GM12878 (cell line): Measurements from ENCODE around the gene COMMD1. TPM values are rescaled to one million over a fixed set of nuclear protein-coding genes. Genes with fewer than 3 reads are reported as not detected.

Experiments
- ATAC-seq: fragments of 200-7000 bp; cut with Tn5 transposase; 3 replicates; pipeline ENCODE4 v1.9.1; 2020; ENCODE audit warnings: mild to moderate bottlenecking, moderate library complexity
- BruUV-seq: library from RNA; stranded (reverse); fragments of 400-500 nt; replicated peaks from 2 replicates; lab custom pipeline; 2021; lab: Mats Ljungman, UMichigan
- CTCF ChIA-PET: fragments of 300-600 bp; sonication (Branson Sonifier 250); formaldehyde crosslinking; extraction: SDS; loops from one replicate; lab custom pipeline; 2021; ENCODE audit warnings: inconsistent platforms; lab: Yijun Ruan, JAX
- POLR2A ChIA-PET: fragments of 350-600 bp; formaldehyde crosslinking; extraction: SDS; loops from one replicate; lab custom pipeline; 2021; ENCODE audit warnings: inconsistent platforms; lab: Charles Lee
- RAD21 ChIA-PET: fragments of 300-600 bp; sonication (Branson Sonifier 250); formaldehyde crosslinking; loops from one replicate; lab custom pipeline; 2023; ENCODE audit warnings: antibody characterized with exemption; ENCODE audit not compliant: unreplicated experiment; lab: Charles Lee
- SMC1A ChIA-PET: fragments of 300-600 bp; sonication (Branson Sonifier 250); formaldehyde crosslinking; loops from one replicate; lab custom pipeline; 2023; ENCODE audit not compliant: unreplicated experiment, uncharacterized antibody; lab: Charles Lee
- DNase-seq: peaks from one replicate; pipeline ENCODE4 v3.0.0-alpha.2; 2011; ENCODE audit warnings: low read depth, low spot score
- FAIRE-seq: peaks from 3 replicates; lab custom pipeline; 2011; peaks lifted over from hg19 to GRCh38; lab: Jason Lieb, UNC
- H2AFZ ChIP-seq: 2 replicates; pipeline ENCODE4 v1.6.0; 2011; ENCODE audit warnings: low read depth, low read length, control low read depth; ENCODE audit not compliant: control insufficient read depth
- H3K27ac ChIP-seq: 2 replicates; pipeline ENCODE4 v1.5.1; 2011; ENCODE audit warnings: control low read depth; ENCODE audit not compliant: control insufficient read depth, insufficient read depth
- H3K27me3 ChIP-seq, 2 experiments: replicated peaks in 1 of 2; 2 replicates each; pipeline versions ENCODE4 v1.6.0 to v1.6.1; 2011; ENCODE audit warnings: low read length in 1 of 2; ENCODE audit not compliant: control insufficient read depth in 2 of 2, insufficient read depth in 2 of 2
- H3K36me3 ChIP-seq, 2 experiments: 2 replicates each; pipeline ENCODE4 v1.5.1; 2011; ENCODE audit warnings: low read length in 1 of 2; ENCODE audit not compliant: control insufficient read depth in 2 of 2, insufficient read depth in 2 of 2
- H3K4me1 ChIP-seq: 2 replicates; pipeline ENCODE4 v1.6.1; 2011; ENCODE audit warnings: mild to moderate bottlenecking, low read length, moderate library complexity, mixed read lengths; ENCODE audit not compliant: control insufficient read depth, insufficient read depth
- H3K4me2 ChIP-seq: 2 replicates; pipeline ENCODE4 v1.6.0; 2011; ENCODE audit warnings: control low read depth; ENCODE audit not compliant: control insufficient read depth, insufficient read depth
- H3K4me3 ChIP-seq: fragments of 200-600 bp; sonication (generic); 2 replicates; pipeline ENCODE4 v1.5.1; 2016
- H3K79me2 ChIP-seq: 2 replicates; pipeline ENCODE4 v1.6.0; 2011; ENCODE audit warnings: low read length; ENCODE audit not compliant: control insufficient read depth, insufficient read depth
- H3K9ac ChIP-seq: 2 replicates; pipeline ENCODE4 v1.8.0; 2011; ENCODE audit warnings: low read length, control low read depth, mixed read lengths; ENCODE audit not compliant: control insufficient read depth, insufficient read depth
- H3K9me3 ChIP-seq: replicated peaks from 3 replicates; pipeline ENCODE4 v1.5.1; 2011; ENCODE audit warnings: mild to moderate bottlenecking, low read length; ENCODE audit not compliant: control insufficient read depth, insufficient read depth
- H4K20me1 ChIP-seq: 2 replicates; pipeline ENCODE4 v1.6.0; 2011; ENCODE audit not compliant: control insufficient read depth, insufficient read depth
- CREM ChIP-seq: IDR thresholded peaks from 2 replicates; pipeline ENCODE4 v1.6.1; 2014; ENCODE audit warnings: antibody characterized with exemption, low read depth
- CTCF ChIP-seq, 3 experiments: IDR thresholded peaks in 2 of 3; conservative IDR thresholded peaks in 1 of 3; 2 replicates each; pipeline ENCODE4 v1.5.1; 2011; ENCODE audit warnings: low read depth in 3 of 3, low read length in 3 of 3, mild to moderate bottlenecking in 3 of 3, control low read depth in 2 of 3, moderate library complexity in 2 of 3, inconsistent platforms in 1 of 3, mixed read lengths in 1 of 3; ENCODE audit not compliant: control insufficient read depth in 2 of 3, insufficient read depth in 1 of 3; ENCODE audit errors: extremely low read depth in 1 of 3
- IKZF1 ChIP-seq: fragments of 450-650 bp; conservative IDR thresholded peaks from 2 replicates; pipeline ENCODE4 v1.6.1; 2017; ENCODE audit warnings: antibody characterized with exemption, mild to moderate bottlenecking
- PAX5 ChIP-seq: IDR thresholded peaks from 2 replicates; pipeline ENCODE4 v1.6.1; 2011; ENCODE audit warnings: low read depth, low read length, borderline replicate concordance
- SMC3 ChIP-seq: IDR thresholded peaks from 2 replicates; pipeline ENCODE4 v1.6.1; 2011; ENCODE audit warnings: low read length, improper control_type of control experiment, borderline replicate concordance
- SRF ChIP-seq, 2 experiments: IDR thresholded peaks; 2 replicates each; pipeline ENCODE4 v1.6.1; 2011; ENCODE audit warnings: low read depth in 2 of 2, low read length in 2 of 2, mild to moderate bottlenecking in 1 of 2, moderate library complexity in 1 of 2
- WGBS: methylation state at CpG from one replicate; pipeline ENCODE4 v1.1.6; 2016; ENCODE audit warnings: low lambda C conversion rate; ENCODE audit not compliant: insufficient replicate concordance, insufficient coverage; ENCODE audit errors: missing lambda C conversion rate; 5-methylcytosine and 5-hydroxymethylcytosine counted together
- in situ Hi-C: fragments of 300-500 bp; cut with MboI; formaldehyde crosslinking; loops from 9 replicates; pipeline ENCODE4 v1.14.3; 2018; ENCODE audit warnings: mixed read lengths
- intact Hi-C: fragments of 100-400 bp; cut with micrococcal nuclease; formaldehyde crosslinking; loops from one replicate; pipeline ENCODE4 v1.14.2; 2022; ENCODE audit not compliant: unreplicated experiment
- polyA plus RNA-seq, 11 experiments: library from polyadenylated mRNA; depleted of rRNA in 4 of 11; unstranded in 6 of 11; stranded (reverse) in 5 of 11; fragments of >200 nt; fragmentation: Nextera tagmentation in 4 of 11; fragmentation: Illumina TruSeq in 1 of 11; extraction: Ambion mirVana in 4 of 11; extraction: Trizol in 1 of 11; gene quantifications; 1 replicate in 1 of 11; 2 replicates in 10 of 11; pipeline versions ENCODE4 v1.2.1 to v1.2.3, GENCODE V29; 2011 to 2016; ENCODE audit warnings: inconsistent platforms in 2 of 11, missing spikeins in 2 of 11, low read depth in 1 of 11
- total RNA-seq, 4 experiments: library from RNA; depleted of rRNA in 3 of 4; stranded (reverse); fragments of >200 nt in 3 of 4; fragmentation: Illumina TruSeq in 1 of 4; extraction: Trizol in 1 of 4; gene quantifications; 2 replicates each; pipeline versions ENCODE4 v1.2.1 to v1.2.3, GENCODE V29; 2013 to 2021
- TF ChIP-seq, protein P1 (sequence below): IDR thresholded peaks from 2 replicates; pipeline ENCODE4 v1.6.1; 2011; ENCODE audit warnings: borderline replicate concordance, low read depth, mild to moderate bottlenecking, moderate library complexity, low read length; ENCODE audit not compliant: insufficient read depth, poor library complexity, severe bottlenecking
- TF ChIP-seq, protein P2 (sequence below): fragments of 450-650 bp; IDR thresholded peaks from 2 replicates; pipeline ENCODE4 v1.6.1; 2014; ENCODE audit warnings: mild to moderate bottlenecking

Gene COMMD1
- total and polyA plus RNA-seq, 10 of the 15 experiments (the other 5 are each of a cell fraction or from before 2014, with no cell fraction given), result 39.7 to 210 (median 53.7) TPM

GRCh38 chr2:61984682-61985081 lies 79.2 kb downstream of the COMMD1 start:
- RAD21 ChIA-PET, result interaction anchor here (0.7 kb wide), 1 partner anchor 447 kb away, joined by 5 read pairs; no protein-coding TSS in a partner anchor
- SMC1A ChIA-PET, result interaction anchor here (0.6 to 2.5 kb wide), 5 partner anchors 19 to 893 kb away, joined by 3 to 8 read pairs (median 3); no protein-coding TSS in a partner anchor
- no peak overlapping the region for H3K4me2 ChIP-seq
- H4K20me1 ChIP-seq, result no peaks in the 10 kb centered on the region
- no peak overlapping the region for H3K27ac ChIP-seq
- no TSS peak for BruUV-seq
- H3K9ac ChIP-seq, result no peak overlapping the region
- TF ChIP-seq IKZF1, result no peak
- no peak for TF ChIP-seq PAX5
- TF ChIP-seq, protein P1, sequence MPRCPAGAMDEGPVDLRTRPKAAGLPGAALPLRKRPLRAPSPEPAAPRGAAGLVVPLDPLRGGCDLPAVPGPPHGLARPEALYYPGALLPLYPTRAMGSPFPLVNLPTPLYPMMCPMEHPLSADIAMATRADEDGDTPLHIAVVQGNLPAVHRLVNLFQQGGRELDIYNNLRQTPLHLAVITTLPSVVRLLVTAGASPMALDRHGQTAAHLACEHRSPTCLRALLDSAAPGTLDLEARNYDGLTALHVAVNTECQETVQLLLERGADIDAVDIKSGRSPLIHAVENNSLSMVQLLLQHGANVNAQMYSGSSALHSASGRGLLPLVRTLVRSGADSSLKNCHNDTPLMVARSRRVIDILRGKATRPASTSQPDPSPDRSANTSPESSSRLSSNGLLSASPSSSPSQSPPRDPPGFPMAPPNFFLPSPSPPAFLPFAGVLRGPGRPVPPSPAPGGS, result no peak
- TF ChIP-seq, protein P2, sequence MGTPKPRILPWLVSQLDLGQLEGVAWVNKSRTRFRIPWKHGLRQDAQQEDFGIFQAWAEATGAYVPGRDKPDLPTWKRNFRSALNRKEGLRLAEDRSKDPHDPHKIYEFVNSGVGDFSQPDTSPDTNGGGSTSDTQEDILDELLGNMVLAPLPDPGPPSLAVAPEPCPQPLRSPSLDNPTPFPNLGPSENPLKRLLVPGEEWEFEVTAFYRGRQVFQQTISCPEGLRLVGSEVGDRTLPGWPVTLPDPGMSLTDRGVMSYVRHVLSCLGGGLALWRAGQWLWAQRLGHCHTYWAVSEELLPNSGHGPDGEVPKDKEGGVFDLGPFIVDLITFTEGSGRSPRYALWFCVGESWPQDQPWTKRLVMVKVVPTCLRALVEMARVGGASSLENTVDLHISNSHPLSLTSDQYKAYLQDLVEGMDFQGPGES, result no peak
- no peak for TF ChIP-seq CREM
- TF ChIP-seq CTCF (IDR thresholded peaks at IDR 0.05 in 2 of 3, conservative IDR thresholded peaks at IDR 0.05 in 1 of 3; ENCODE audit: control insufficient read depth in 2 of 3, extremely low read depth in 1 of 3, insufficient read depth in 1 of 3, low read depth in 3 of 3, low read length in 3 of 3), result no peak
- TF ChIP-seq SRF (IDR thresholded peaks at IDR 0.05; ENCODE audit: low read depth in 2 of 2, low read length in 2 of 2), result no peak
- no peak for TF ChIP-seq SMC3
- in situ Hi-C loops, result loop anchor here (5.0 kb wide), 1 partner anchor 428 kb away; no protein-coding TSS in a partner anchor
- FAIRE-seq (no peak), ATAC-seq (no peak), DNase-seq (no peak)
- no peaks in the 10 kb centered on the region; the same call in none of the 2 replicates for H3K79me2 ChIP-seq
- H3K36me3 ChIP-seq, result no peaks in the 10 kb centered on the region; a peak in 2 of 4 replicates
- peaks cover 3% of the 10 kb centered on the region; the same call in 2 of the 3 replicates for H3K9me3 ChIP-seq
- no peak overlapping the region for H2AFZ ChIP-seq
- H3K27me3 ChIP-seq, result no peaks in the 10 kb centered on the region
- CTCF ChIA-PET, result interaction anchor here (0.7 to 0.8 kb wide), 2 partner anchors 427 to 926 kb away, joined by 3 read pairs; no protein-coding TSS in a partner anchor
- no peak overlapping the region for H3K4me3 ChIP-seq
- POLR2A ChIA-PET, result interaction anchor here (0.6 to 0.8 kb wide), 3 partner anchors 10 to 19 kb away, joined by 3 to 6 read pairs (median 3); no protein-coding TSS in a partner anchor
- WGBS, result no CpG with 5 or more reads among the region's 1 CpG
- no peaks in the 10 kb centered on the region for H3K4me1 ChIP-seq
- intact Hi-C loops, result no loop called here
